Measurements from ENCODE around the gene ACOT12.

DNA sequence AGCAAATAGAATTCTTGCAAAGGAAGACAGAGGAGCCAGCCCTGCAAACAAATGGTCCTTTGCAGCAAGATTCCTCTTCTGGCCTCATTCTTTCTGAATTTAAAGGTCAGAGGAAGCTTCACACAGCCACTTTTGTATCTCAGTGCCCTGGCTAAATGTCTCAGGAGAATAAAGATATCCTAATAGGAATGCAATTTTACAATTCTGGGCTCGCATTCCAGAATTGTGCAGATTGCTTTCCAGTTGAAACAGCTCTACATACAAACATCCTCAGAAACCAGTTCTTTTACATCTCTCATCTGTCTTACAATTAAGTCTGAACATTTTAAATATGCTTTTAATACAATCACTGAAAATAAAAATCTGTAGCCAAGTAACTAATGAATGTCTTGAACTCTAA is 14.6 kb upstream of the ACOT12 start:
- TF ChIP-seq, protein P1, sequence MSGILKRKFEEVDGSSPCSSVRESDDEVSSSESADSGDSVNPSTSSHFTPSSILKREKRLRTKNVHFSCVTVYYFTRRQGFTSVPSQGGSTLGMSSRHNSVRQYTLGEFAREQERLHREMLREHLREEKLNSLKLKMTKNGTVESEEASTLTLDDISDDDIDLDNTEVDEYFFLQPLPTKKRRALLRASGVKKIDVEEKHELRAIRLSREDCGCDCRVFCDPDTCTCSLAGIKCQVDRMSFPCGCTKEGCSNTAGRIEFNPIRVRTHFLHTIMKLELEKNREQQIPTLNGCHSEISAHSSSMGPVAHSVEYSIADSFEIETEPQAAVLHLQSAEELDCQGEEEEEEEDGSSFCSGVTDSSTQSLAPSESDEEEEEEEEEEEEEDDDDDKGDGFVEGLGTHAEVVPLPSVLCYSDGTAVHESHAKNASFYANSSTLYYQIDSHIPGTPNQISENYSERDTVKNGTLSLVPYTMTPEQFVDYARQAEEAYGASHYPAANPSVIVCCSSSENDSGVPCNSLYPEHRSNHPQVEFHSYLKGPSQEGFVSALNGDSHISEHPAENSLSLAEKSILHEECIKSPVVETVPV (CRISPR knock-in tag; IDR thresholded peaks at IDR 0.05): no peak
- TF ChIP-seq ESRRG (CRISPR knock-in tag; IDR thresholded peaks at IDR 0.05) (no peak), ZNF8 (CRISPR knock-in tag; IDR thresholded peaks at IDR 0.05) (no peak), ZNF70 (CRISPR knock-in tag; IDR thresholded peaks at IDR 0.05) (no peak), TOX (CRISPR knock-in tag; IDR thresholded peaks at IDR 0.05; ENCODE audit: borderline replicate concordance) (no peak), ARNTL (CRISPR knock-in tag; IDR thresholded peaks at IDR 0.05; ENCODE audit: borderline replicate concordance, low read depth) (no peak), ZFP3 (CRISPR knock-in tag; IDR thresholded peaks at IDR 0.05) (no peak), RARB (CRISPR knock-in tag; IDR thresholded peaks at IDR 0.05) (no peak), OSR1 (CRISPR knock-in tag; IDR thresholded peaks at IDR 0.05) (no peak), ZFP30 (CRISPR knock-in tag; IDR thresholded peaks at IDR 0.05) (no peak), PPARA (CRISPR knock-in tag; IDR thresholded peaks at IDR 0.05; ENCODE audit: borderline replicate concordance) (no peak), BACH2 (CRISPR knock-in tag; IDR thresholded peaks at IDR 0.05; ENCODE audit: borderline replicate concordance) (no peak)
- TF ChIP-seq, protein P2, sequence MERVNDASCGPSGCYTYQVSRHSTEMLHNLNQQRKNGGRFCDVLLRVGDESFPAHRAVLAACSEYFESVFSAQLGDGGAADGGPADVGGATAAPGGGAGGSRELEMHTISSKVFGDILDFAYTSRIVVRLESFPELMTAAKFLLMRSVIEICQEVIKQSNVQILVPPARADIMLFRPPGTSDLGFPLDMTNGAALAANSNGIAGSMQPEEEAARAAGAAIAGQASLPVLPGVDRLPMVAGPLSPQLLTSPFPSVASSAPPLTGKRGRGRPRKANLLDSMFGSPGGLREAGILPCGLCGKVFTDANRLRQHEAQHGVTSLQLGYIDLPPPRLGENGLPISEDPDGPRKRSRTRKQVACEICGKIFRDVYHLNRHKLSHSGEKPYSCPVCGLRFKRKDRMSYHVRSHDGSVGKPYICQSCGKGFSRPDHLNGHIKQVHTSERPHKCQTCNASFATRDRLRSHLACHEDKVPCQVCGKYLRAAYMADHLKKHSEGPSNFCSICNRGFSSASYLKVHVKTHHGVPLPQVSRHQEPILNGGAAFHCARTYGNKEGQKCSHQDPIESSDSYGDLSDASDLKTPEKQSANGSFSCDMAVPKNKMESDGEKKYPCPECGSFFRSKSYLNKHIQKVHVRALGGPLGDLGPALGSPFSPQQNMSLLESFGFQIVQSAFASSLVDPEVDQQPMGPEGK (CRISPR knock-in tag; IDR thresholded peaks at IDR 0.05; ENCODE audit: borderline replicate concordance): no peak

All from SK-N-SH treated with all-trans-retinoic acid at 6 μM for 48 hours (cell line).